HG03439 (cell line): ENCODE measurements around the gene MRPL1.
"Not testable (repeated sequence)": the region's sequence is repeated elsewhere in the genome, so short reads cannot be mapped to it uniquely, and the experiment has no call there.

Experiments used
- ATAC-seq: cut with Tn5 transposase; IDR thresholded peaks from one replicate; pipeline ENCODE4 v1.9.1; 2021; ENCODE audit warnings: mild to moderate bottlenecking, moderate library complexity; ENCODE audit not compliant: unreplicated experiment

MRPL1 gene

GRCh38 chr4:77963004-77963403, 100.4 kb downstream of the MRPL1 start:
- no peak for ATAC-seq

DNA sequence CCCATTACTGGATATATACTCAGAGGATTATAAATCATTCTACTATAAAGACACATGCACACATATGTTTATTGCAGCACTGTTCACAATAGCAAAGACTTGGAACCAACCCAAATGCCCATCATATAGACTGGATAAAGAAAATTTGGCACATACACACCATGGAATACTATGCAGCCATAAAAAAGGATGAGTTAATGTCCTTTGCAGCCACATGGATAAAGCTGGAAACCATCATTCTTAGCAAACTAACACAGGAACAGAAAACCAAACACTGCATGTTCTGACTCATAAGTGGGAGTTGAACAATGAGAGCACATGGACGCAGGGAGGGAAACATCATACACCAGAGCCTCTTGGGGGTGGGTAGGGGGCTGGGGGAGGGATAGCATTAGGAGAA, 111.0 kb downstream of the MRPL1 start:
- ATAC-seq = not testable (repeated sequence)

- ATAC-seq = not testable (repeated sequence)
These were observed 120.4 kb downstream of the MRPL1 start for GRCh38 chr4:77982900-77983540.

- not testable (repeated sequence) for ATAC-seq
These were observed 121.1 kb downstream of the MRPL1 start for GRCh38 chr4:77983612-77984311.

- ATAC-seq = no peak
These were observed 127.3 kb downstream of the MRPL1 start for GRCh38 chr4:77989968-77990367.

GRCh38 chr4:77990456-77990855, 127.8 kb downstream of the MRPL1 start:
- no peak for ATAC-seq

GRCh38 chr4:77990904-77991358, 128.3 kb downstream of the MRPL1 start:
- ATAC-seq = no peak

DNA sequence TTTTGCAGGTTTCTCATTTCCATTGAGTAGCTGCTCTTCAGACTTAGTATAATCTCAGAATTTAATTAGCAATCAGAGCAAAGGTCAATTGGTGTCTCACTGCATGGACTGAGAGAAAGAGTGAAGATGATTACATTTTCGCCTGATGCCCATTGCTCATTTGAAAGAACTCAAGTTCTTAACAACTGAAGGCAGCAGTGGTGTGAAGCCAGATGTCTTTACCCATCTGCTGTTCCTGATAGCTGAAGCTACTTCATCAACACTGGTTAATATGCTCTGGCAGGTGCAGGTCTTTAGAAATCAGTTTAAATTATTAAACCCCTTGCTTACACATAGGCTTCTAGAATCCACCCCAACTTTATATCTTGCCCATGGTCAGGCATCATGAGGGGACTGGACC, 130.0 kb downstream of the MRPL1 start:
- no peak for ATAC-seq

- no peak for ATAC-seq
These were observed 131.6 kb downstream of the MRPL1 start for GRCh38 chr4:77994194-77994721.

DNA sequence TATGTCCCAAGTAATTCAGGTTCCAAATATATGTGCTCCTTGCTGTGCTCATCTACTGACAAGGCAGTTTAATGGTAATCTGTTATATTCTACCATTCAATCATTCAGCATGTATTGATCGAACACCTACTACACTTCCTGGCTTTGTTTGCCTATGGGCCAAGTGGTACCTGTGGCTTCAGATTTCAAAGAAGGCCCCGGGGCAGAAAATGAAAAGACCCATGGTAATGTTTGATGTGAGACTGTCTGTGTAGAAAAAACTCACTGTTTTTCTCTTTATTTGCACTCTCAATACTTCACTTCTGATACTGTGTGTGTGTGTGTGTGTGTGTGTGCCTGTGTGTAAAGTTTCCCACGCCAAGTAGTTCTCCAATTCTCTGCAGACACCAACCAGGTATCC, 133.4 kb downstream of the MRPL1 start:
- no peak for ATAC-seq

- ATAC-seq = no peak
These were observed 138.9 kb downstream of the MRPL1 start for GRCh38 chr4:78001531-78001930.

- ATAC-seq = no peak
These were observed 139.6 kb downstream of the MRPL1 start for GRCh38 chr4:78002260-78002659.
